ENCODE data around the gene RPL6.
"Not testable (repeated sequence)": the region's sequence is repeated elsewhere in the genome, so short reads cannot be mapped to it uniquely, and the experiment has no call there.

Gene RPL6

GRCh38 chr12:112409906-112410244, 470 bp upstream of the RPL6 start:
- in situ Hi-C loops (cut with HindIII; ENCODE audit: low sequenced_read_pairs): no loop called here
- TF ChIP-seq, protein P1, sequence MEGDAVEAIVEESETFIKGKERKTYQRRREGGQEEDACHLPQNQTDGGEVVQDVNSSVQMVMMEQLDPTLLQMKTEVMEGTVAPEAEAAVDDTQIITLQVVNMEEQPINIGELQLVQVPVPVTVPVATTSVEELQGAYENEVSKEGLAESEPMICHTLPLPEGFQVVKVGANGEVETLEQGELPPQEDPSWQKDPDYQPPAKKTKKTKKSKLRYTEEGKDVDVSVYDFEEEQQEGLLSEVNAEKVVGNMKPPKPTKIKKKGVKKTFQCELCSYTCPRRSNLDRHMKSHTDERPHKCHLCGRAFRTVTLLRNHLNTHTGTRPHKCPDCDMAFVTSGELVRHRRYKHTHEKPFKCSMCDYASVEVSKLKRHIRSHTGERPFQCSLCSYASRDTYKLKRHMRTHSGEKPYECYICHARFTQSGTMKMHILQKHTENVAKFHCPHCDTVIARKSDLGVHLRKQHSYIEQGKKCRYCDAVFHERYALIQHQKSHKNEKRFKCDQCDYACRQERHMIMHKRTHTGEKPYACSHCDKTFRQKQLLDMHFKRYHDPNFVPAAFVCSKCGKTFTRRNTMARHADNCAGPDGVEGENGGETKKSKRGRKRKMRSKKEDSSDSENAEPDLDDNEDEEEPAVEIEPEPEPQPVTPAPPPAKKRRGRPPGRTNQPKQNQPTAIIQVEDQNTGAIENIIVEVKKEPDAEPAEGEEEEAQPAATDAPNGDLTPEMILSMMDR (IDR thresholded peaks at IDR 0.05; ENCODE audit: low read depth, low read length, missing control alignments): no peak
- DNase-seq (ENCODE audit: low read depth): no peak
- peak overlapping the region; percentile 70 for H3K4me3 ChIP-seq (ENCODE audit: low read depth, low read length)

- TF ChIP-seq, protein P1 (IDR thresholded peaks at IDR 0.05; ENCODE audit: low read depth, low read length, missing control alignments): no peak
- DNase-seq (ENCODE audit: low read depth): no peak
- in situ Hi-C loops (cut with HindIII; ENCODE audit: low sequenced_read_pairs): no loop called here
- H3K4me3 ChIP-seq (ENCODE audit: low read depth, low read length): peak overlapping the region; percentile 70
Measured at GRCh38 chr12:112408621-112409020, 784 bp downstream of the RPL6 start.

- in situ Hi-C loops (cut with HindIII; ENCODE audit: low sequenced_read_pairs); DNase-seq (ENCODE audit: low read depth): not testable (repeated sequence)
- peak overlapping the region; percentile 70 for H3K4me3 ChIP-seq (ENCODE audit: low read depth, low read length)
Measured at GRCh38 chr12:112407683-112408082, 1.7 kb downstream of the RPL6 start.

DNA sequence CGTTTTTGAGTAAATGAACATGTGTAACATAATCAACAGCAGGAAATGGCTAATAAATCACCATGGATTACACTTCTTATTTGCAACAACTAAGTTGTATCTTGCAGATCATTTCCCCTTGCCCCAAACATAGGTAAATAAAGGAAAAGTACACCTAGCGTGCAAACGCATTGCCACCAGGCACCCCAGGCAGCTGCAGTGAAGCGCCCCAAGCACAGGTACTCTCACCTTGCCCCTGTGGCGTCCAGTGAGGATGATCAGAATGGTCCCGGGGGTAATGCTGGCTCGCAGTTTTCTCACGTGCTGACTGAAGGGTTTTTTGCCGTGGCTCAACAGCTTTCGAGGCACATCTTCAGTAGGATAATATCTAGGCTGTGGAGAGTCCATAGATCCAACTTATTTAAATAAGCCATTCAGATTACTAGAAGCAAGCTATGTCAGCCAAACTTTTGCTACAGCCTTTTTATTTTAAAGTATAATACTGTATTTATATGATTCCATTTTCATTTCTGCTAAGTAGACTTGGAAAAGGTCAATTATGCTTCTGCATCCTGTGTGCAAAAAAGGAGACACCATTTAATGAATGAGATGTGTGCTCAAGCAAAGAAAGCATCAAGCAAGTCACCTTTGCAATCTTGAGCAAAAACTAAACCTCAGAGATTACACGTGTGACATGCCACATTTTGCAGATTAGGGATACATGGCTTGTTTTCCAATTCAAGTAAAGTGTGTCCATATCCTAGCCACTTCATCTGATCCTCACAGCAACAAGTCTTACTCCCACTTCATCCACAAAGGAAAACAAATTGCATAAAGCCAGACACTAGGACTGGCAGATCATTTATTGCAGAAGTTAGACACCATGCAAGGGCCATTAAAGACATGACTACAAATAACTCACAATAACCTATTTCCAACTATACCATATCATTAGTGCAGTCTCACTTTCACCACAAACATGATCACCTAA, 2.6 kb downstream of the RPL6 start:
- in situ Hi-C loops (cut with HindIII; ENCODE audit: low sequenced_read_pairs): no loop called here
- DNase-seq (ENCODE audit: low read depth): no peak
- TF ChIP-seq, protein P1 (IDR thresholded peaks at IDR 0.05; ENCODE audit: low read depth, low read length, missing control alignments): no peak
- H3K4me3 ChIP-seq (ENCODE audit: low read depth, low read length): peak overlapping the region; percentile 70

- TF ChIP-seq, protein P1 (IDR thresholded peaks at IDR 0.05; ENCODE audit: low read depth, low read length, missing control alignments): no peak
- DNase-seq (ENCODE audit: low read depth): no peak
- H3K4me3 ChIP-seq (ENCODE audit: low read depth, low read length): no peak overlapping the region
- in situ Hi-C loops (cut with HindIII; ENCODE audit: low sequenced_read_pairs): no loop called here
Measured at GRCh38 chr12:112401903-112402498, 7.4 kb downstream of the RPL6 start.

DNA sequence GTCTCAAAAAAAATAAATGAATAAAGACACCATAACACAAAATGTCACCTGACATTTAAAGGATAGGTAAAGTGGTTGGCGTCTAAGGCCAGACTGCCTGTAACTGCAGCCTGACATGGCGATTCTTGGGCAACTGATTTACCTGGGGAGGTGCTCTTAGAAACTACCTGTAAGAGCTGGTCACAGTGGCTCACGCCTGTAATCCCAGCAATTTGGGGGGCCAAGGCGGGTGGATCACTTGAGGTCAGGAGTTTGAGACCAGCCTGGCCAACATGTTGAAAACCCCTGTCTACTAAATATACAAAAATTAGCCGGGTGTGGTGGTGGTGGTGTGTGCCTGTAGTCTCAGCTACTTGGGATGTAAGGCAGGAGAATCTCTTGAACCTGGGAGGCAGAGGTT, 8.4 kb downstream of the RPL6 start:
- no peak overlapping the region for H3K4me3 ChIP-seq (ENCODE audit: low read depth, low read length)
- no peak for DNase-seq (ENCODE audit: low read depth)
- TF ChIP-seq, protein P1 (IDR thresholded peaks at IDR 0.05; ENCODE audit: low read depth, low read length, missing control alignments): no peak
- in situ Hi-C loops (cut with HindIII; ENCODE audit: low sequenced_read_pairs): no loop called here

DNA sequence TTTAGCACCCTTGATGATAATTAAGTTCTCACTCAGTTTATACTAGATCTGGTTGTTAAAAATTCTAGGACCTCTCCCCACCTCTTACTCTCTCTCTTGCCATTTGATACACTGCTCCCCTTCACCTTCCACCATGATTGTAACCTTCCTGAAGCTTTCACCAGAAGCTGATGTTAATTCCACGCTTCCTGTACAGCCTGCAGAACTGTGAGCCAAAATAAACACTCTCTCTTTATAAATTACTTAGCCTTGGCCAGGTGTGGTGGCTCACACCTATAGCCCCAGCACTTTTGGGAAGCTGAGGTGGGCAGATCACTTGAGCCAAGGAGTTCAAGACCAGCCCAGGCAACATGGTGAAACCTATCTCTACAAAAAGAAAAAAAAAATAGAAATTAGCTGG, 16.1 kb downstream of the RPL6 start:
- TF ChIP-seq, protein P1 (IDR thresholded peaks at IDR 0.05; ENCODE audit: low read depth, low read length, missing control alignments): no peak
- in situ Hi-C loops (cut with HindIII; ENCODE audit: low sequenced_read_pairs): loop anchor here (10.0 kb wide), 1 partner anchor 119 kb away; no protein-coding TSS in a partner anchor
- H3K4me3 ChIP-seq (ENCODE audit: low read depth, low read length): no peak overlapping the region
- no peak for DNase-seq (ENCODE audit: low read depth)

GRCh38 chr12:112389922-112390654, 19.3 kb downstream of the RPL6 start:
- in situ Hi-C loops (cut with HindIII; ENCODE audit: low sequenced_read_pairs): loop anchor here (10.0 kb wide), 1 partner anchor 115 kb away; no protein-coding TSS in a partner anchor
- H3K4me3 ChIP-seq (ENCODE audit: low read depth, low read length); DNase-seq (ENCODE audit: low read depth): not testable (repeated sequence)
